HFFc6 (cell line): ENCODE data around the gene SH3GL2. TPM values are rescaled to one million over a fixed set of nuclear protein-coding genes. Genes with fewer than 3 reads are reported as not detected.

Experiments used
- DNase-seq: peaks from one replicate; pipeline ENCODE4 v3.0.0-alpha.2; 2018
- H3K27ac Mint-ChIP-seq: 2 replicates; pipeline ENCODE4 v1.8.0; 2020; ENCODE audit warnings: mild to moderate bottlenecking, mixed read lengths
- H3K27me3 Mint-ChIP-seq: 2 replicates; pipeline ENCODE4 v1.8.0; 2021; ENCODE audit warnings: mild to moderate bottlenecking, moderate library complexity, mixed read lengths; ENCODE audit not compliant: insufficient read depth
- H3K36me3 Mint-ChIP-seq: 2 replicates; pipeline ENCODE4 v1.8.0; 2021; ENCODE audit warnings: low read depth, mixed read lengths
- H3K4me1 Mint-ChIP-seq: 2 replicates; pipeline ENCODE4 v1.8.0; 2020; ENCODE audit warnings: low read depth, mixed read lengths
- H3K4me3 Mint-ChIP-seq: 2 replicates; pipeline ENCODE4 v1.8.0; 2020; ENCODE audit warnings: mild to moderate bottlenecking, moderate library complexity, mixed read lengths
- H3K9me3 Mint-ChIP-seq: 2 replicates; pipeline ENCODE4 v1.8.0; 2020; ENCODE audit warnings: mild to moderate bottlenecking, mixed read lengths
- CTCF ChIP-seq: fragments of 200-600 bp; sonication (generic); IDR thresholded peaks from 2 replicates; pipeline ENCODE4 v1.5.0; 2021; ENCODE audit warnings: antibody characterized with exemption, mild to moderate bottlenecking
- total RNA-seq, 6 experiments: library from RNA; stranded (reverse); fragmentation: NEBNext Ultra II Directional; extraction: Animal tissue kit (Norgen Biotek cat#: 25700); gene quantifications; 2 replicates in 1 of 6; 3 replicates in 5 of 6; pipeline ENCODE4 v1.2.3, GENCODE V29; 2021

Gene SH3GL2
- total RNA-seq, 6 experiments from 2014 or later, result not detected

- no peak for TF ChIP-seq CTCF
- H3K9me3 Mint-ChIP-seq, result no peaks in the 10 kb centered on the region
- H3K36me3 Mint-ChIP-seq, result no peaks in the 10 kb centered on the region
- H3K27me3 Mint-ChIP-seq, result peaks cover 5% of the 10 kb centered on the region; the same call in 1 of the 2 replicates
- H3K27ac Mint-ChIP-seq, result no peak overlapping the region
- DNase-seq, result no peak
- no peak overlapping the region for H3K4me3 Mint-ChIP-seq
- no peaks in the 10 kb centered on the region for H3K4me1 Mint-ChIP-seq
Observed at GRCh38 chr9:17824616-17825264, 245.9 kb downstream of the SH3GL2 start.

- DNase-seq, result no peak
- Mint-ChIP-seq H3K36me3 (no peaks in the 10 kb centered on the region), H3K4me1 (no peaks in the 10 kb centered on the region), H3K27me3 (peaks cover 5% of the 10 kb centered on the region; the same call in 1 of the 2 replicates), H3K9me3 (no peaks in the 10 kb centered on the region), H3K27ac (no peak overlapping the region), H3K4me3 (no peak overlapping the region)
- TF ChIP-seq CTCF, result no peak
Observed at GRCh38 chr9:17825265-17825659, 246.4 kb downstream of the SH3GL2 start.

- no peaks in the 10 kb centered on the region for H3K36me3 Mint-ChIP-seq
- DNase-seq, result no peak
- H3K4me3 Mint-ChIP-seq, result no peak overlapping the region
- peaks cover 5% of the 10 kb centered on the region; the same call in 1 of the 2 replicates for H3K27me3 Mint-ChIP-seq
- TF ChIP-seq CTCF, result no peak
- no peaks in the 10 kb centered on the region for H3K9me3 Mint-ChIP-seq
- H3K27ac Mint-ChIP-seq, result no peak overlapping the region
- H3K4me1 Mint-ChIP-seq, result no peaks in the 10 kb centered on the region
Observed at GRCh38 chr9:17829064-17829463, 250.2 kb downstream of the SH3GL2 start.

- peaks cover 5% of the 10 kb centered on the region; the same call in 1 of the 2 replicates for H3K27me3 Mint-ChIP-seq
- H3K36me3 Mint-ChIP-seq, result no peaks in the 10 kb centered on the region
- H3K4me3 Mint-ChIP-seq, result no peak overlapping the region
- H3K27ac Mint-ChIP-seq, result no peak overlapping the region
- H3K9me3 Mint-ChIP-seq, result no peaks in the 10 kb centered on the region
- no peaks in the 10 kb centered on the region for H3K4me1 Mint-ChIP-seq
- no peak for TF ChIP-seq CTCF
- DNase-seq, result no peak
Observed at GRCh38 chr9:17829812-17830385, 251.0 kb downstream of the SH3GL2 start.

- Mint-ChIP-seq H3K4me3 (no peak overlapping the region), H3K9me3 (no peaks in the 10 kb centered on the region), H3K4me1 (no peaks in the 10 kb centered on the region), H3K27me3 (peaks cover 4% of the 10 kb centered on the region; the same call in 1 of the 2 replicates), H3K36me3 (no peaks in the 10 kb centered on the region), H3K27ac (no peak overlapping the region)
- TF ChIP-seq CTCF, result no peak
- no peak for DNase-seq
Observed at GRCh38 chr9:17832812-17833211, 253.9 kb downstream of the SH3GL2 start.
